Right cardiac atrium (tissue), 5 donors: Measurements from ENCODE around the gene C10orf143. TPM values are rescaled to one million over a fixed set of nuclear protein-coding genes. Genes with fewer than 3 reads are reported as not detected.
A peak's percentile ranks its signal among the peaks of the same experiment; 100 is the strongest.
"Not testable (repeated sequence)": the region's sequence is repeated elsewhere in the genome, so short reads cannot be mapped to it uniquely, and the experiment has no call there.

Source experiments
- ATAC-seq, 2 donors: fragments of 200-7000 bp; cut with Tn5 transposase; one replicate each; pipeline versions ENCODE4 v1.8.0 to v1.9.1; 2020; ENCODE audit warnings: moderate library complexity in 2 of 2, mild to moderate bottlenecking in 1 of 2
- DNase-seq, 3 donors: peaks; one replicate each; pipeline ENCODE4 v3.0.0-alpha.2; 2020
- H3K27ac ChIP-seq: one replicate; pipeline ENCODE4 v1.5.1; 2013; ENCODE audit warnings: mild to moderate bottlenecking, low read length, control low read depth, moderate library complexity
- H3K27me3 ChIP-seq: one replicate; pipeline ENCODE4 v1.6.1; 2013; ENCODE audit not compliant: control insufficient read depth, insufficient read depth
- H3K4me1 ChIP-seq: one replicate; pipeline ENCODE4 v1.6.1; 2013; ENCODE audit warnings: low read length; ENCODE audit not compliant: control insufficient read depth, insufficient read depth
- H3K4me3 ChIP-seq: one replicate; pipeline ENCODE4 v1.5.1; 2013; ENCODE audit warnings: low read length, control low read depth
- H3K9me3 ChIP-seq: one replicate; pipeline ENCODE4 v1.6.1; 2013; ENCODE audit warnings: low read length; ENCODE audit not compliant: control insufficient read depth
- WGBS: extraction: QIAGEN DNeasy Blood & Tissue Kit; methylation state at CpG from one replicate; pipeline ENCODE4 v1.1.7; 2013; 5-methylcytosine and 5-hydroxymethylcytosine counted together
- intact Hi-C, 4 donors: fragments of 100-400 bp; cut with DNase I; formaldehyde crosslinking; loops; one replicate each; pipeline versions ENCODE4 v1.11.0 to v1.14.0; 2022 to 2023
- polyA plus RNA-seq: library from polyadenylated mRNA; stranded (reverse); fragments of 200-250 nt; gene quantifications from one replicate; pipeline ENCODE4 v1.2.3, GENCODE V29; 2013
- total RNA-seq, 4 donors: library from RNA; stranded (reverse); fragmentation: NEBNext Ultra II Directional; extraction: Animal tissue kit (Norgen Biotek cat#: 25700); gene quantifications; one replicate each; pipeline ENCODE4 v1.2.1, GENCODE V29; 2021
- donor health status: healthy with polysubstance abuse.
- donor health status: DM: no; HTN: yes; CAD: no.
- donor health status: DM: no; HTN: no; CAD: no.
- donor health status: DM: no; HTN: yes; CAD: no; lungs with severe emphysema.
- donor health status: DM: yes; HTN: yes; CAD: no.

C10orf143 gene
- total and polyA plus RNA-seq, 5 donors, result 1.7 to 4.0 (median 2.4) TPM

DNA sequence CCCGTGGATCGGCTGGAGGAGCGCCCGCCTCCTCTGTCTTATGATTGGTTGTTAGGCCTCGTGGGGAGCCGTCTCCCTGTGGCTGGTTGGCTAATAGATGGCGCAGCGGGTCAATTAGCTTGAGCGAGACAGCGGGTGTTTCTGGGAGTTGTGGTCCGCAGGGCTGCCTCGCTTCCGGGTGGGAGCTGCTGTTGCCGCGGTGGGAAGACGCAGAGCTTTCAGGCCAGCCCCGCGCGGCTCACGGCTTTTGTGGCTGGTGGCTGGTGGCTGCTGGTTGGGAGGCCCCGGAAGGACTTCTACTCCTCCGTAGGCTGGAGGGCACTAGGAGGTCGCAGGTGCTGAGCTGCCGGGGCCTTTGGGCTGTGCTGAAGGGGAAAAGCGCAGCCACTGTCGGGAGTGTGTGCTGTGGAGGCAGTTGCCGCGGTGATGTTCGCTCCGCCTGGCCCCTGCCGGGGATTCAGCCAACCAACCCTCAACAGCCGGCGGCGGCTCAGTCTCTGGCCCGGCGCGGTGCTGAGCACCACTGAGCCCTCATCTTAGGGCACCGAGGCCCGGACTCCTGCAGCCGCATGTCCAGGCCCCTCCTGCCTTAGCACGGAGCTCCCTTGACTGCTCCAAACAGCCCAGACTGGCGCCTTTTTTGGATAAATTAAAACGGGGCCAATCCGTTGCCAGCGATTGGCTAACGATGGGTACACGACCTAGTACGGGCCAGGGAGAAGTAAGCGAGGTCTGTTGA lies 652 bp upstream of the C10orf143 start:
- intact Hi-C loops, result no loop called here
- Histone ChIP-seq H3K4me3 (peak overlapping the region; percentile 72), H3K4me1 (peaks cover 3% of the 10 kb centered on the region), H3K9me3 (no peaks in the 10 kb centered on the region), H3K27ac (peak overlapping the region; percentile 91), H3K27me3 (no peaks in the 10 kb centered on the region)
- DNase-seq, result peak; percentile 97 to 98 (median 97)
- under 1% methylated on average over 49 of the region's 49 CpGs for WGBS
- peak; percentile 96 to 97 for ATAC-seq

DNA sequence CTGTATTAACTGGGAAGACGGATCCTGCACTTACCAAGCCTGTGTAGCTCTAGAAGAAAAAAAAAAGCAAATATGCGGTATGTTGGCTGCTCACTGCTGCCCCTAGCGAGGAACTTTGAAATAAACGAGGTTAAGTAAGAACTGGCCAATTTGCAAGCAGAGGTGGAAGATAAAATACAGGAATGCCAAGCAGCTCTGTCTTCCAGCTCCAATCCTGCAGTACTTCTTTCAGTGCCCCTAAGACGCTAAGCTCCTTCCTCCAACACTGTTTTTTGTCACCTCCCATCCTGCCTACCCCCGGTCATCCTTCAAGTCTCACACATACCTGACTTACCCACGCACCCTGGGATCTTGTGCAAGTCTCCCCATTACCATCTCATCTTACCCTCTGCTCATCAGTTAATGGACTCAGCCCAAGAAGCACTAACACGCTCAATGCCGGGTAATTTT lies 809 bp downstream of the C10orf143 start:
- ATAC-seq (peak; percentile 27 to 32), DNase-seq (peak in 2 of 3 donors; percentile 56 to 74)
- Histone ChIP-seq H3K27me3 (no peaks in the 10 kb centered on the region), H3K4me3 (peak overlapping the region; percentile 72), H3K4me1 (peaks cover 3% of the 10 kb centered on the region), H3K9me3 (no peaks in the 10 kb centered on the region), H3K27ac (peak overlapping the region; percentile 54)
- WGBS, result 1% methylated on average over 9 of the region's 9 CpGs
- intact Hi-C loops, result no loop called here

DNA sequence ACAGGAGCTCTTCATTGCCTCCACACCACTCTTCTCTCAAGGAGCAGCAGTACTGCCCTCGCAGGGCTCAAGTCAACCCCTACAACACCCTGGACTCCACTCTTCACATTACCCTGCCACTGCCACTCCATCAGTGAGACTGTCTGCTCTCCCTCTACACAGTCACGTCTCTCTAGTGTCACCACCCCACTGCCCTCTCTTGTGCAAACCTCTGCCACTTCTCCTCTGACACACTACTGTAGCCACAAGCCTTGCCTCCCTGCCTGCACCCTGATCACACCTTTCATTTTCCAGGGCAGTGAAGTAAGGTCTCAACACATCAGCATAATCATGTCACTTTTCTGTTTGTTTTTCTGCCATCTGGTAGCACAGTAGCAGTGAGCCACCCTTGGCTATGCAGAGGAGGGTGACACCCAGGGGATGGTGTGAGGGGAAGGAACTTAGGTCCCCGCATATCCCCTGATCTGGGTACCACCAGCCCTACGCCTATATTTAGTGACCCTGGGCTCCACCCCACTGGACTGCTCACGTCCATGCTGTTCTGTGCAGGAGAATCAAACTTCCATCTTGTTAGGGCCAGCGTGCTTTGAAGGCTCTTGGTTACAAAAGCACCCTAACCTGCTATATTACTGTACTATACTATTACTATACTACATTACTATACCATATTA lies 1.6 kb downstream of the C10orf143 start:
- H3K4me3 ChIP-seq, result no peak overlapping the region
- intact Hi-C loops, result no loop called here

DNA sequence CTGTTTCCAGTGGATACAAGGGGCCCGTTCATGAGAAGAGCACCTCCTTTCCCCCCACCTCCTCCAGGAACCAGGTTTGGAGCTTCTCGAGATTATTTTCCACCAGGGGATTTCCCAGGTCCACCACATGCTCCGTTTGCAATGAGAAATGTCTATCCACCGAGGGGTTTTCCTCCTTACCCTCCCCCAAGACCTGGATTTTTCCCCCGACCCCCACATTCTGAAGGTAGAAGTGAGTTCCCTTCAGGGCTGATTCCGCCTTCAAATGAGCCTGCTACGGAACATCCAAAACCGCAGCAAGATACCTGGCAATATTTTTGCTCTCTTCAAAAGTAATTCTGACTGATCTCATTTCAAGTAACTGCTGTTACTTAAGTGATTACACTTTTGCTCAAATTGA lies 2.5 kb downstream of the C10orf143 start:
- ATAC-seq, DNase-seq, H3K4me1 ChIP-seq, H3K27ac ChIP-seq, H3K27me3 ChIP-seq, H3K9me3 ChIP-seq, H3K4me3 ChIP-seq, intact Hi-C loops: not testable (repeated sequence)
- 84% methylated on average over 8 of the region's 8 CpGs for WGBS

More for the DNA sequence above, 1.6 kb downstream of the C10orf143 start:
- DNase-seq (no peak), ATAC-seq (no peak)
- peaks cover 3% of the 10 kb centered on the region for H3K4me1 ChIP-seq
- 48% methylated on average over 6 of the region's 6 CpGs for WGBS
- H3K9me3 ChIP-seq, result no peaks in the 10 kb centered on the region
- H3K27ac ChIP-seq, result no peak overlapping the region
- H3K27me3 ChIP-seq, result no peaks in the 10 kb centered on the region

DNA sequence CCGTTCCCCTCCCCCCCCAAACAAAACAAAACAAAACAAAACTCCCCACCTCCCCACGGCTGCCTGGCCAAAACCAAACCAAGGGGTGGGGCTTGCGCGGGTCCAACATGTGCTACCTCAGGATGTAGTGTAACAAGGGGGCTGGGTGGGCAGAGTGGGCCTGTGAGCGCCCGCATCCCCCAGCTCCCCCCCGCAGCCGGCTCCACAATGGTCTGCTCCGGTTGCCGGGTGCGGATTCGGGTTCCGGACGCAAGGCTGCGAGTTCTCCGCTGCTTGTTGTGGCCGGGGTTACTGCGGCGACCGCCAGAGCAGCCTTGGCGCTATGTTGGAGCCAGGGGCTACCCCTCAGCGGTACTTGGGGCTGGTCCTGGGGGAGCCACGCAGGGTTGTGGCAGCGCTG lies 4.9 kb downstream of the C10orf143 start:
- 67% methylated on average over 24 of the region's 24 CpGs for WGBS
- Histone ChIP-seq H3K4me3 (no peak overlapping the region), H3K4me1 (peaks cover 3% of the 10 kb centered on the region), H3K9me3 (no peaks in the 10 kb centered on the region), H3K27ac (no peak overlapping the region), H3K27me3 (no peaks in the 10 kb centered on the region)
- ATAC-seq (no peak), DNase-seq (peak in 1 of 3 donors; percentile 51)
- intact Hi-C loops, result no loop called here

DNA sequence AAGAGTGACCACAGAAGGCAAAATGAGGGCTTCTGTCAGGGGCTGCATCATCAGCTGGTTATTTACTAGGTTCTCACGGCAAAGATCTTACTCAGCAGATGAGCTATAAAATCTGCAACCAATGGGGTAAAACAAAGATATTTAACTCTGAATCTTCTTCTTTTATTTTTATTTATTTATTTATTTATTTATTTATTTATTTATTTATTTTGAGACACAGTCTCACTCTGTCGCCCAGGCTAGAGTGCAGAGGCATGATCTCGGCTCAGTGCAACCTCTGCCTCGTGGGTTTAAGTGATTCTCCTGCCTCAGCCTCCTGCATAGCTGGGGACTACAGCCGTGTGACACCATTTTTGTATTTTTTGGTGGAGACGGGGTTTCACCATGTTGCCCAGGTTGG lies 11.3 kb downstream of the C10orf143 start:
- Histone ChIP-seq H3K4me1 (no peaks in the 10 kb centered on the region), H3K4me3 (no peak overlapping the region), H3K27me3 (no peaks in the 10 kb centered on the region), H3K27ac (no peak overlapping the region), H3K9me3 (no peaks in the 10 kb centered on the region)
- ATAC-seq (no peak), DNase-seq (no peak)
- intact Hi-C loops, result no loop called here
- WGBS, result 96% methylated on average over 6 of the region's 6 CpGs

DNA sequence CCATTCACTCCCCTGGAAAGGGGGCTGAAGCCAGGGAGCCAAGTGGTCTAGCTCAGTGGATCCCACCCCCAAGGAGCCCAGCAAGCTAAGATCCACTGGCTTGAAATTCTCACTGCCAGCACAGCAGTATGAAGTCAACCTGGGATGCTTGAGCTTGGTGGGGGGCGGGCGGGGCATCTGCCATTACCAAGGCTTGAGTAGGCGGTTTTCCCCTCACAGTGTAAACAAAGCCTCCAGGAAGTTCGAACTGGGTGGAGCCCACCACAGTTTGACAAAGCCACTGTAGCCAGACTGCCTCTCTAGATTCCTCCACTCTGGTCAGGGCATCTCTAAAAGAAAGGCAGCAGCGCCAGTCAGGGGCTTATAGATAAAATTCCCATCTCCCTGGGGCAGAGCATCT lies 20.1 kb downstream of the C10orf143 start:
- H3K27me3 ChIP-seq, H3K4me1 ChIP-seq, ATAC-seq, H3K9me3 ChIP-seq, H3K27ac ChIP-seq, intact Hi-C loops, DNase-seq, H3K4me3 ChIP-seq: not testable (repeated sequence)
- 86% methylated on average over 5 of the region's 5 CpGs for WGBS

DNA sequence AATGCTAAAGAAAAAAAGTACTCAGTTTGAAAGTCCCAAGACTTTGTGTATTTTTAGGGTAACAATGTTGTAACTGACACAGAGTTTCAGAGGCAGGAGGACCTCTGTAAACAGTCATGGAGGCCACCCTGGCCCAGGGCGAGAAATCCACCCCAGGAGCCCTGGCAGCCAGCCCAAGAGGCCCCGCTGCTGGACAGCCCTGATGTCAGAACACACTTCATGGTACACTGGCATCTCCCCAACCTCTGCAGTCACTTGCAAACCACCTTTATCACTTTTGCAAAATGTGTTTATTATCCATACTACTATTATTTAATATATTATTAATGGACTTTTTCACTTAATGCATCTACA lies 30.2 kb downstream of the C10orf143 start:
- Histone ChIP-seq H3K27ac (no peak overlapping the region), H3K27me3 (no peaks in the 10 kb centered on the region), H3K4me1 (no peaks in the 10 kb centered on the region), H3K9me3 (no peaks in the 10 kb centered on the region), H3K4me3 (no peak overlapping the region)
- 88% methylated on average over 2 of the region's 2 CpGs for WGBS
- intact Hi-C loops, result no loop called here
- ATAC-seq, result no peak
- no peak for DNase-seq

DNA sequence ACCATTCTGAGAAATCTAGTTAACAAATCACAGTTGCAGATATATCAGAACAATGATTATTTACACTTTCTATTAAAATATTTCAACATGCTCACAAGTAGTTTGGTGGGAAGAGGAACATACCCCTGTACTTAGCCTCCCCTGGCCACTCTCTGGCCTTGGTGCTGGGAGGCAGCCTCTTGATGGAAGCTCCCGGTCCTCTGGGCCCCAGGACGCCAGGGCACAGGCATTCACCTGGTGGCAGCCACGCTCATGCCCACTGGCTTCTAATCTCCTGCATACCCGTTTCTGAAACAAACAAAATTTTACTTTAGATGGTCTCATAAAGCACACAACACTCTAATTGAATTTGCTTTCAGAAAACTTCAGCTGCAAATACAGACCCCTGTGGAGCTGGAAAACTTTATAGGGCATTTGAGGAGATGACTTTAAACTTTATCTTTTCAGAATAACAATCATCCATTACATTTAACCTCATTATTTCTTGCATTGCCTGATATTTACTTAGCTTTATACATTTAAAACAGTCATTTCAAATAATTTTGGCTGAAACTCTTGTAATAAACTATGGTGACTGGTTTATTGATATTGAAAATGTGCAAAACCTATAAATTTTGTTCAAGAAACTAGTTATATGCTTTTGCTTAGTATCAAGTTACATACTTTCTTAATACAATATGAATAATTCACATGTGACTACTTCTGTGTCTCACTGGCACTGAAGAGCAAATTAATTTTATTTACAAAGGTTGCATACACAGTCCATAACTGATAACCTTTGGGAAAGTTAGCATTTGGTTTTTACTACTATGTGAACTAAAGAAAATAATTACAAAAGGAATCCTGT lies 30.8 kb downstream of the C10orf143 start:
- H3K27ac ChIP-seq, result no peak overlapping the region
- no peak overlapping the region for H3K4me3 ChIP-seq
- no peak for DNase-seq
- intact Hi-C loops, result no loop called here
- no peaks in the 10 kb centered on the region for H3K4me1 ChIP-seq
- ATAC-seq, result no peak
- H3K27me3 ChIP-seq, result no peaks in the 10 kb centered on the region
- 66% methylated on average over 4 of the region's 4 CpGs for WGBS
- no peaks in the 10 kb centered on the region for H3K9me3 ChIP-seq

DNA sequence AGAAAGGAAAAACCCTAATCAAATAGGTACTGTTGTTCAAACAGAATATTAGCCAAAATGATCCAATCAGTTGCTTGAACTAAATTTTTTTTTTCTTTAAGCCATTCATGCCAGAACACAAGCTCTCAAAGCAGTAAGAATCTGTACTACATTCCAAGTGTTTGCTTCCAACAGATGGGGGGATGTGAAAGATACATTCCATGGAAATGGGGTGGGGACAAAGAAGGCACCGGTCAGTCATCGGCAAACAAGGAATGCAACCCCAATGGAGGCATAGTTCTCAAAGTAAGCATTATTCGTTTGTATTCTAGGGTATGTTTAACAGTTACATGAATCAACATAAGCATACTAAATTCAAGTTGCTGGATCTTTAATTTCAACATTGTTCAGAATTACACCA lies 32.5 kb downstream of the C10orf143 start:
- no peaks in the 10 kb centered on the region for H3K9me3 ChIP-seq
- no peaks in the 10 kb centered on the region for H3K27me3 ChIP-seq
- ATAC-seq (no peak), DNase-seq (no peak)
- intact Hi-C loops, result no loop called here
- H3K4me1 ChIP-seq, result no peaks in the 10 kb centered on the region
- 74% methylated on average over 3 of the region's 3 CpGs for WGBS
- H3K4me3 ChIP-seq, result no peak overlapping the region
- H3K27ac ChIP-seq, result no peak overlapping the region

DNA sequence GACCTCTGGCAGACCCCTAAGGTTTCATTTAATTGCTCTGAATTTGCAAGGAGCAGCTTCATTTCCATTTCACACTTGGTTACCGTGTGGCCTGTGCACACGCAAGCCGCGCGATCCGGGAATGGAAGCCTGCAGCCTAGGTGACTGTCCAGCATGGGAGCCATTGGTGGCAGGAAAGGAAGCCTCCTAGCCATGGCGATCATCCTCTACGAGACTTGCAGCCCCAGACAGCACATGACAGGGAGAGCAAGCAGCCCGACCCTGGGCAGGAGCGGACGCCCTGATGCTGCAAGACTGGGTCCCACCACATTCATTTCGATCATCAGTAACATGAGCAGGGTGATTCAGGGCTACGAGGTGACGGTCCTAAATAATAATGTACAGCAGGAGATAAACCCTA lies 33.9 kb downstream of the C10orf143 start:
- no peaks in the 10 kb centered on the region for H3K27me3 ChIP-seq
- WGBS, result 97% methylated on average over 14 of the region's 14 CpGs
- intact Hi-C loops, result no loop called here
- ATAC-seq, result no peak
- H3K4me3 ChIP-seq, result no peak overlapping the region
- no peak for DNase-seq
- no peak overlapping the region for H3K27ac ChIP-seq
- H3K9me3 ChIP-seq, result no peaks in the 10 kb centered on the region
- H3K4me1 ChIP-seq, result no peaks in the 10 kb centered on the region
